ENCODE results near the gene BLOC1S6.

The BLOC1S6 gene

GRCh38 chr15:45587095-45587862 lies at the start of gene BLOC1S6:
Gene BLOC1S6 (plus strand): TSS chr15:45587379. CDS start chr15:45587444, 65 bp downstream.
- Histone ChIP-seq H3K9ac (ENCODE audit: low read length in 2 of 2) (peak within 1 kb of the TSS; percentile 96 to 99), H3K4me1 (ENCODE audit: control insufficient read depth, insufficient read depth, low read length) (peaks cover 13% of the 10 kb centered on the region), H3K36me3 (ENCODE audit: control insufficient read depth in 2 of 2, insufficient read depth in 2 of 2, low read length in 2 of 2) (no peaks in the 10 kb centered on the region), H3K9me3 (ENCODE audit: control insufficient read depth in 2 of 2, low read length in 2 of 2) (no peaks in the 10 kb centered on the region), H3K27ac (ENCODE audit: low read length) (peak within 1 kb of the TSS; percentile 98), H3K27me3 (ENCODE audit: control insufficient read depth in 1 of 2, insufficient read depth in 2 of 2, low read length in 2 of 2) (no peaks in the 10 kb centered on the region), H3K4me3 (ENCODE audit: low read length in 2 of 2) (peak within 1 kb of the TSS; percentile 92 to 98)

GRCh38 chr15:45539680-45540079 lies 47.5 kb upstream of the BLOC1S6 start:
- H3K4me1 ChIP-seq (ENCODE audit: control insufficient read depth, insufficient read depth, low read length): no peaks in the 10 kb centered on the region

GRCh38 chr15:45540531-45540930 lies 46.6 kb upstream of the BLOC1S6 start:
- H3K27me3 ChIP-seq (ENCODE audit: control insufficient read depth in 1 of 2, insufficient read depth in 2 of 2, low read length in 2 of 2): no peaks in the 10 kb centered on the region
- no peak overlapping the region for H3K9ac ChIP-seq (ENCODE audit: low read length in 2 of 2)
- H3K9me3 ChIP-seq (ENCODE audit: control insufficient read depth in 2 of 2, low read length in 2 of 2): no peaks in the 10 kb centered on the region
- H3K4me1 ChIP-seq (ENCODE audit: control insufficient read depth, insufficient read depth, low read length): no peaks in the 10 kb centered on the region
- no peaks in the 10 kb centered on the region for H3K36me3 ChIP-seq (ENCODE audit: control insufficient read depth in 2 of 2, insufficient read depth in 2 of 2, low read length in 2 of 2)
- no peak overlapping the region for H3K27ac ChIP-seq (ENCODE audit: low read length)
- no peak overlapping the region for H3K4me3 ChIP-seq (ENCODE audit: low read length in 2 of 2)

More at GRCh38 chr15:45539680-45540079, 47.5 kb upstream of the BLOC1S6 start:
- no peaks in the 10 kb centered on the region for H3K36me3 ChIP-seq (ENCODE audit: control insufficient read depth in 2 of 2, insufficient read depth in 2 of 2, low read length in 2 of 2)
- no peak overlapping the region for H3K27ac ChIP-seq (ENCODE audit: low read length)
- H3K27me3 ChIP-seq (ENCODE audit: control insufficient read depth in 1 of 2, insufficient read depth in 2 of 2, low read length in 2 of 2): no peaks in the 10 kb centered on the region
- no peak overlapping the region for H3K4me3 ChIP-seq (ENCODE audit: low read length in 2 of 2)
- no peaks in the 10 kb centered on the region for H3K9me3 ChIP-seq (ENCODE audit: control insufficient read depth in 2 of 2, low read length in 2 of 2)
- no peak overlapping the region for H3K9ac ChIP-seq (ENCODE audit: low read length in 2 of 2)

GRCh38 chr15:45543051-45543450 lies 44.1 kb upstream of the BLOC1S6 start:
- Histone ChIP-seq H3K4me1 (ENCODE audit: control insufficient read depth, insufficient read depth, low read length) (no peaks in the 10 kb centered on the region), H3K9me3 (ENCODE audit: control insufficient read depth in 2 of 2, low read length in 2 of 2) (no peaks in the 10 kb centered on the region), H3K27me3 (ENCODE audit: control insufficient read depth in 1 of 2, insufficient read depth in 2 of 2, low read length in 2 of 2) (no peaks in the 10 kb centered on the region), H3K36me3 (ENCODE audit: control insufficient read depth in 2 of 2, insufficient read depth in 2 of 2, low read length in 2 of 2) (no peaks in the 10 kb centered on the region), H3K9ac (ENCODE audit: low read length in 2 of 2) (no peak overlapping the region), H3K27ac (ENCODE audit: low read length) (no peak overlapping the region), H3K4me3 (ENCODE audit: low read length in 2 of 2) (no peak overlapping the region)

GRCh38 chr15:45544266-45545023 lies 42.7 kb upstream of the BLOC1S6 start:
- H3K27ac ChIP-seq (ENCODE audit: low read length): no peak overlapping the region
- no peak overlapping the region for H3K9ac ChIP-seq (ENCODE audit: low read length in 2 of 2)
- H3K4me3 ChIP-seq (ENCODE audit: low read length in 2 of 2): no peak overlapping the region
- no peaks in the 10 kb centered on the region for H3K36me3 ChIP-seq (ENCODE audit: control insufficient read depth in 2 of 2, insufficient read depth in 2 of 2, low read length in 2 of 2)
- no peaks in the 10 kb centered on the region for H3K27me3 ChIP-seq (ENCODE audit: control insufficient read depth in 1 of 2, insufficient read depth in 2 of 2, low read length in 2 of 2)
- no peaks in the 10 kb centered on the region for H3K9me3 ChIP-seq (ENCODE audit: control insufficient read depth in 2 of 2, low read length in 2 of 2)
- no peaks in the 10 kb centered on the region for H3K4me1 ChIP-seq (ENCODE audit: control insufficient read depth, insufficient read depth, low read length)

GRCh38 chr15:45546789-45547188 lies 40.4 kb upstream of the BLOC1S6 start:
- Histone ChIP-seq H3K4me1 (ENCODE audit: control insufficient read depth, insufficient read depth, low read length) (no peaks in the 10 kb centered on the region), H3K36me3 (ENCODE audit: control insufficient read depth in 2 of 2, insufficient read depth in 2 of 2, low read length in 2 of 2) (no peaks in the 10 kb centered on the region), H3K4me3 (ENCODE audit: low read length in 2 of 2) (no peak overlapping the region), H3K9me3 (ENCODE audit: control insufficient read depth in 2 of 2, low read length in 2 of 2) (no peaks in the 10 kb centered on the region), H3K9ac (ENCODE audit: low read length in 2 of 2) (no peak overlapping the region), H3K27me3 (ENCODE audit: control insufficient read depth in 1 of 2, insufficient read depth in 2 of 2, low read length in 2 of 2) (no peaks in the 10 kb centered on the region), H3K27ac (ENCODE audit: low read length) (no peak overlapping the region)

- Histone ChIP-seq H3K9ac (ENCODE audit: low read length in 2 of 2) (no peak overlapping the region), H3K4me3 (ENCODE audit: low read length in 2 of 2) (no peak overlapping the region), H3K36me3 (ENCODE audit: control insufficient read depth in 2 of 2, insufficient read depth in 2 of 2, low read length in 2 of 2) (no peaks in the 10 kb centered on the region), H3K27me3 (ENCODE audit: control insufficient read depth in 1 of 2, insufficient read depth in 2 of 2, low read length in 2 of 2) (no peaks in the 10 kb centered on the region), H3K9me3 (ENCODE audit: control insufficient read depth in 2 of 2, low read length in 2 of 2) (no peaks in the 10 kb centered on the region), H3K4me1 (ENCODE audit: control insufficient read depth, insufficient read depth, low read length) (no peaks in the 10 kb centered on the region), H3K27ac (ENCODE audit: low read length) (no peak overlapping the region)
These were observed 38.2 kb upstream of the BLOC1S6 start for GRCh38 chr15:45548753-45549520.

GRCh38 chr15:45549541-45550220 lies 37.5 kb upstream of the BLOC1S6 start:
- Histone ChIP-seq H3K4me3 (ENCODE audit: low read length in 2 of 2) (no peak overlapping the region), H3K9ac (ENCODE audit: low read length in 2 of 2) (no peak overlapping the region), H3K27ac (ENCODE audit: low read length) (no peak overlapping the region), H3K36me3 (ENCODE audit: control insufficient read depth in 2 of 2, insufficient read depth in 2 of 2, low read length in 2 of 2) (no peaks in the 10 kb centered on the region), H3K4me1 (ENCODE audit: control insufficient read depth, insufficient read depth, low read length) (no peaks in the 10 kb centered on the region), H3K27me3 (ENCODE audit: control insufficient read depth in 1 of 2, insufficient read depth in 2 of 2, low read length in 2 of 2) (no peaks in the 10 kb centered on the region), H3K9me3 (ENCODE audit: control insufficient read depth in 2 of 2, low read length in 2 of 2) (no peaks in the 10 kb centered on the region)

GRCh38 chr15:45550436-45550835 lies 36.7 kb upstream of the BLOC1S6 start:
- Histone ChIP-seq H3K9me3 (ENCODE audit: control insufficient read depth in 2 of 2, low read length in 2 of 2) (no peaks in the 10 kb centered on the region), H3K4me3 (ENCODE audit: low read length in 2 of 2) (no peak overlapping the region), H3K4me1 (ENCODE audit: control insufficient read depth, insufficient read depth, low read length) (no peaks in the 10 kb centered on the region), H3K9ac (ENCODE audit: low read length in 2 of 2) (no peak overlapping the region), H3K36me3 (ENCODE audit: control insufficient read depth in 2 of 2, insufficient read depth in 2 of 2, low read length in 2 of 2) (no peaks in the 10 kb centered on the region), H3K27ac (ENCODE audit: low read length) (no peak overlapping the region), H3K27me3 (ENCODE audit: control insufficient read depth in 1 of 2, insufficient read depth in 2 of 2, low read length in 2 of 2) (no peaks in the 10 kb centered on the region)

GRCh38 chr15:45551676-45552075 lies 35.5 kb upstream of the BLOC1S6 start:
- H3K4me1 ChIP-seq (ENCODE audit: control insufficient read depth, insufficient read depth, low read length): no peaks in the 10 kb centered on the region
- H3K27ac ChIP-seq (ENCODE audit: low read length): no peak overlapping the region
- no peak overlapping the region for H3K9ac ChIP-seq (ENCODE audit: low read length in 2 of 2)
- no peaks in the 10 kb centered on the region for H3K27me3 ChIP-seq (ENCODE audit: control insufficient read depth in 1 of 2, insufficient read depth in 2 of 2, low read length in 2 of 2)
- no peaks in the 10 kb centered on the region for H3K9me3 ChIP-seq (ENCODE audit: control insufficient read depth in 2 of 2, low read length in 2 of 2)
- no peaks in the 10 kb centered on the region for H3K36me3 ChIP-seq (ENCODE audit: control insufficient read depth in 2 of 2, insufficient read depth in 2 of 2, low read length in 2 of 2)
- H3K4me3 ChIP-seq (ENCODE audit: low read length in 2 of 2): no peak overlapping the region

Data from stomach smooth muscle (tissue), 2 donors.